ENCODE results near the gene PACC1. TPM values are rescaled to one million over a fixed set of nuclear protein-coding genes. Genes with fewer than 3 reads are reported as not detected.
"Not testable (repeated sequence)": the region's sequence is repeated elsewhere in the genome, so short reads cannot be mapped to it uniquely, and the experiment has no call there.

PACC1 gene
- total RNA-seq, 1 experiment from 2014 or later = 27.7 TPM

- DNase-seq = no peak
- intact Hi-C loops (cut with micrococcal nuclease; ENCODE audit: unreplicated experiment) = no loop called here
Measured at GRCh38 chr1:212396638-212397037, 18.0 kb downstream of the PACC1 start.

GRCh38 chr1:212395678-212396437, 18.8 kb downstream of the PACC1 start:
- H4K20me1 ChIP-seq (ENCODE audit: insufficient read depth); H3K79me2 ChIP-seq (ENCODE audit: low read depth); H3F3A ChIP-seq (ENCODE audit: insufficient read depth, low read depth); H3K27me3 ChIP-seq (ENCODE audit: insufficient read depth, low read depth); POLR2A ChIA-PET (ENCODE audit: unreplicated experiment); H3K4me1 ChIP-seq (replicated peaks; ENCODE audit: insufficient read depth); H3K4me2 ChIP-seq; BruUV-seq (replicated peaks); H2AFZ ChIP-seq; H3K27ac ChIP-seq; H3K4me3 ChIP-seq; intact Hi-C loops (cut with micrococcal nuclease; ENCODE audit: unreplicated experiment); H3K9me2 ChIP-seq (ENCODE audit: insufficient read depth); DNase-seq: not testable (repeated sequence)
- CTCF ChIA-PET = interaction anchor here (0.7 kb wide), 2 partner anchors 59 to 594 kb away, joined by 3 to 7 read pairs; no protein-coding TSS in a partner anchor
- Histone ChIP-seq H3K9me3 (ENCODE audit: insufficient read depth, low read depth) (peaks cover 30% of the 10 kb centered on the region), H3K36me3 (ENCODE audit: low read depth) (peaks cover 21% of the 10 kb centered on the region)

More at GRCh38 chr1:212396638-212397037, 18.0 kb downstream of the PACC1 start:
- Histone ChIP-seq H2AFZ (no peak overlapping the region), H4K20me1 (ENCODE audit: insufficient read depth) (no peaks in the 10 kb centered on the region), H3K4me2 (no peak overlapping the region), H3F3A (ENCODE audit: insufficient read depth, low read depth) (peaks cover 8% of the 10 kb centered on the region), H3K36me3 (ENCODE audit: low read depth) (peaks cover 26% of the 10 kb centered on the region), H3K4me3 (no peak overlapping the region), H3K27ac (no peak overlapping the region), H3K9me2 (ENCODE audit: insufficient read depth) (no peaks in the 10 kb centered on the region), H3K79me2 (ENCODE audit: low read depth) (no peaks in the 10 kb centered on the region), H3K4me1 (replicated peaks; ENCODE audit: insufficient read depth) (peaks cover 1% of the 10 kb centered on the region; the same call in 1 of the 2 replicates), H3K27me3 (ENCODE audit: insufficient read depth, low read depth) (no peaks in the 10 kb centered on the region), H3K9me3 (ENCODE audit: insufficient read depth, low read depth) (peaks cover 35% of the 10 kb centered on the region)
- no peak for TF ChIP-seq CTCF (conservative IDR thresholded peaks at IDR 0.05)
- TF ChIP-seq EZH2 (IDR thresholded peaks at IDR 0.05; ENCODE audit: low read depth) = no peak
- no TSS peak for BruUV-seq (replicated peaks)
- ChIA-PET CTCF (interaction anchor here (0.7 kb wide), 1 partner anchor 58 kb away, joined by 7 read pairs; no protein-coding TSS in a partner anchor), POLR2A (ENCODE audit: unreplicated experiment) (no interaction called here)

GRCh38 chr1:212388985-212389716, 25.5 kb downstream of the PACC1 start:
- no peaks in the 10 kb centered on the region for H3K9me3 ChIP-seq (ENCODE audit: insufficient read depth, low read depth)
- no peaks in the 10 kb centered on the region for H3K9me2 ChIP-seq (ENCODE audit: insufficient read depth)
- no peaks in the 10 kb centered on the region for H3K27me3 ChIP-seq (ENCODE audit: insufficient read depth, low read depth)
- no peaks in the 10 kb centered on the region for H4K20me1 ChIP-seq (ENCODE audit: insufficient read depth)
- ChIA-PET CTCF (no interaction called here), POLR2A (ENCODE audit: unreplicated experiment) (no interaction called here)
- no peak overlapping the region for H3K27ac ChIP-seq
- H3K79me2 ChIP-seq (ENCODE audit: low read depth) = no peaks in the 10 kb centered on the region
- H3K4me3 ChIP-seq = no peak overlapping the region
- no peak overlapping the region for H2AFZ ChIP-seq
- TF ChIP-seq EZH2 (IDR thresholded peaks at IDR 0.05; ENCODE audit: low read depth) (no peak), CTCF (conservative IDR thresholded peaks at IDR 0.05) (no peak)
- intact Hi-C loops (cut with micrococcal nuclease; ENCODE audit: unreplicated experiment) = no loop called here
- no peak for DNase-seq
- no peaks in the 10 kb centered on the region for H3F3A ChIP-seq (ENCODE audit: insufficient read depth, low read depth)
- H3K36me3 ChIP-seq (ENCODE audit: low read depth) = 0 out of 2 replicates have a peak, but pooled peaks cover 3% of the 10 kb centered on the region
- no TSS peak for BruUV-seq (replicated peaks)
- no peaks in the 10 kb centered on the region for H3K4me1 ChIP-seq (replicated peaks; ENCODE audit: insufficient read depth)
- no peak overlapping the region for H3K4me2 ChIP-seq
